ENCODE data around the gene ANXA6.

- TF ChIP-seq POLR2A (IDR thresholded peaks at IDR 0.05; ENCODE audit: low read length) (no peak), GATA1 (IDR thresholded peaks at IDR 0.05; ENCODE audit: low read depth, low read length) (no peak)
These were observed 28.8 kb downstream of the ANXA6 start for GRCh38 chr5:151128817-151129216.
